Endodermal cell (in vitro differentiated cells): ENCODE measurements around the gene TRIM45. TPM values are rescaled to one million over a fixed set of nuclear protein-coding genes. Genes with fewer than 3 reads are reported as not detected.

ENCODE experiments used
- DNase-seq: peaks from one replicate; pipeline ENCODE4 v3.0.0-alpha.2; 2017
- H3K27ac ChIP-seq: 2 replicates; pipeline ENCODE4 v1.5.1; 2013; ENCODE audit warnings: mild to moderate bottlenecking, low read depth, low read length, moderate library complexity
- H3K27me3 ChIP-seq: 2 replicates; pipeline ENCODE4 v1.6.1; 2013; ENCODE audit warnings: mild to moderate bottlenecking, low read length, moderate library complexity; ENCODE audit not compliant: insufficient read depth, control insufficient read depth, poor library complexity, severe bottlenecking
- H3K36me3 ChIP-seq: 2 replicates; pipeline ENCODE4 v1.7.0; 2013; ENCODE audit warnings: mild to moderate bottlenecking, low read length, moderate library complexity; ENCODE audit not compliant: control insufficient read depth, insufficient read depth
- H3K4me1 ChIP-seq: one replicate; pipeline ENCODE4 v1.7.0; 2013; ENCODE audit warnings: low read length; ENCODE audit not compliant: control insufficient read depth, insufficient read depth
- H3K4me3 ChIP-seq: 2 replicates; pipeline ENCODE4 v1.5.1; 2013; ENCODE audit warnings: mild to moderate bottlenecking, low read length, moderate library complexity
- H3K9ac ChIP-seq: 2 replicates; pipeline ENCODE4 v1.6.1; 2013; ENCODE audit warnings: mild to moderate bottlenecking, low read length, moderate library complexity; ENCODE audit not compliant: poor library complexity, severe bottlenecking; ENCODE audit errors: extremely low read depth
- H3K9me3 ChIP-seq: 2 replicates; pipeline ENCODE4 v1.6.1; 2013; ENCODE audit warnings: mild to moderate bottlenecking, low read length, moderate library complexity; ENCODE audit not compliant: control insufficient read depth
- H3K27ac Mint-ChIP-seq: 2 replicates; pipeline ENCODE4 v1.8.0; 2020; ENCODE audit warnings: mixed read lengths
- H3K27me3 Mint-ChIP-seq: 2 replicates; pipeline ENCODE4 v1.8.0; 2021; ENCODE audit warnings: mild to moderate bottlenecking, mixed read lengths; ENCODE audit not compliant: insufficient read depth
- H3K36me3 Mint-ChIP-seq: 2 replicates; pipeline ENCODE4 v1.8.0; 2020; ENCODE audit warnings: low read depth, mixed read lengths
- H3K4me1 Mint-ChIP-seq: 2 replicates; pipeline ENCODE4 v1.8.0; 2020; ENCODE audit warnings: mixed read lengths
- H3K4me3 Mint-ChIP-seq: 2 replicates; pipeline ENCODE4 v1.8.0; 2020; ENCODE audit warnings: mild to moderate bottlenecking, moderate library complexity, mixed read lengths
- H3K9me3 Mint-ChIP-seq: 2 replicates; pipeline ENCODE4 v1.8.0; 2020; ENCODE audit warnings: mild to moderate bottlenecking, mixed read lengths
- CTCF ChIP-seq: fragments of 200-600 bp; sonication (generic); conservative IDR thresholded peaks from 2 replicates; pipeline ENCODE4 v1.5.0; 2021; ENCODE audit warnings: antibody characterized with exemption, mild to moderate bottlenecking
- WGBS, 2 experiments: methylation state at CpG; one replicate each; pipeline versions ENCODE4 v1.1.5 to v1.1.7; 2013; ENCODE audit warnings: missing lambda C conversion rate in 2 of 2, mixed read lengths in 1 of 2; ENCODE audit not compliant: insufficient coverage in 1 of 2, insufficient read length in 1 of 2; 5-methylcytosine and 5-hydroxymethylcytosine counted together
- total RNA-seq, 2 donors: library from RNA; stranded (reverse); fragmentation: NEBNext Ultra II Directional in 1 of 2; extraction: Animal tissue kit (Norgen Biotek cat#: 25700) in 1 of 2; gene quantifications; 2 replicates in 1 of 2; 3 replicates in 1 of 2; pipeline ENCODE4 v1.2.1, GENCODE V29; 2021

TRIM45 gene
- total RNA-seq, 2 donors from 2014 or later = 13.4 to 16.5 TPM

- no peak overlapping the region for H3K27ac Mint-ChIP-seq
- peaks cover 50% of the 10 kb centered on the region for H3K36me3 Mint-ChIP-seq
- TF ChIP-seq CTCF = no peak
- H3K27me3 Mint-ChIP-seq = no peaks in the 10 kb centered on the region
- no peaks in the 10 kb centered on the region for H3K27me3 ChIP-seq
- peaks cover 64% of the 10 kb centered on the region for H3K36me3 ChIP-seq
- no peak overlapping the region for H3K9ac ChIP-seq
- 95 to 96% methylated on average over 3 to 5 of the region's 5 CpGs for WGBS, 2 experiments
- H3K9me3 ChIP-seq = no peaks in the 10 kb centered on the region
- H3K27ac ChIP-seq = no peak overlapping the region
- H3K4me1 Mint-ChIP-seq = peaks cover 6% of the 10 kb centered on the region
- H3K4me3 ChIP-seq = no peak overlapping the region
- no peaks in the 10 kb centered on the region for H3K9me3 Mint-ChIP-seq
- no peaks in the 10 kb centered on the region for H3K4me1 ChIP-seq
- no peak overlapping the region for H3K4me3 Mint-ChIP-seq
- DNase-seq = no peak
Measured at GRCh38 chr1:117076648-117077047, 44.9 kb downstream of the TRIM45 start.

GRCh38 chr1:117070124-117070523 is 51.4 kb downstream of the TRIM45 start:
- no peak for DNase-seq
- H3K27ac ChIP-seq = no peak overlapping the region
- no peaks in the 10 kb centered on the region for H3K4me1 ChIP-seq
- H3K27me3 Mint-ChIP-seq = no peaks in the 10 kb centered on the region
- no peak overlapping the region for H3K4me3 Mint-ChIP-seq
- H3K27me3 ChIP-seq = no peaks in the 10 kb centered on the region
- H3K9me3 ChIP-seq = no peaks in the 10 kb centered on the region
- 93 to 100% methylated on average over 1 to 2 of the region's 2 CpGs for WGBS, 2 experiments
- H3K4me3 ChIP-seq = no peak overlapping the region
- H3K4me1 Mint-ChIP-seq = no peaks in the 10 kb centered on the region
- peaks cover 38% of the 10 kb centered on the region for H3K36me3 ChIP-seq
- H3K36me3 Mint-ChIP-seq = peaks cover 18% of the 10 kb centered on the region
- H3K9me3 Mint-ChIP-seq = no peaks in the 10 kb centered on the region
- no peak overlapping the region for H3K27ac Mint-ChIP-seq
- no peak for TF ChIP-seq CTCF
- no peak overlapping the region for H3K9ac ChIP-seq

- peak overlapping the region; percentile 26 for H3K27ac Mint-ChIP-seq
- no peak overlapping the region for H3K4me3 Mint-ChIP-seq
- no peaks in the 10 kb centered on the region for H3K9me3 Mint-ChIP-seq
- no peaks in the 10 kb centered on the region for H3K4me1 Mint-ChIP-seq
- H3K27me3 Mint-ChIP-seq = no peaks in the 10 kb centered on the region
- H3K9me3 ChIP-seq = no peaks in the 10 kb centered on the region
- peak; percentile 32 for TF ChIP-seq CTCF
- H3K36me3 ChIP-seq = peaks cover 33% of the 10 kb centered on the region
- H3K4me3 ChIP-seq = no peak overlapping the region
- WGBS, 2 experiments = 93 to 100% methylated on average over 4 of the region's 4 CpGs
- H3K9ac ChIP-seq = no peak overlapping the region
- H3K27me3 ChIP-seq = no peaks in the 10 kb centered on the region
- H3K4me1 ChIP-seq = no peaks in the 10 kb centered on the region
- H3K36me3 Mint-ChIP-seq = peaks cover 19% of the 10 kb centered on the region
- no peak for DNase-seq
- no peak overlapping the region for H3K27ac ChIP-seq
Measured at GRCh38 chr1:117069220-117069844, 52.2 kb downstream of the TRIM45 start.
